GM08714 (cell line): ENCODE data around the gene HECTD2.
"Not testable (repeated sequence)": the region's sequence is repeated elsewhere in the genome, so short reads cannot be mapped to it uniquely, and the experiment has no call there.

Source experiments
- H3K4me3 ChIP-seq: fragments of 200-500 bp; sonication (Bioruptor generic); 2 replicates; pipeline ENCODE4 v1.5.1; 2014; ENCODE audit warnings: mild to moderate bottlenecking, low read length, inconsistent platforms
- ZNF274 ChIP-seq: IDR thresholded peaks from 2 replicates; pipeline ENCODE4 v1.6.1; 2012; ENCODE audit warnings: mild to moderate bottlenecking, low read depth, low read length

The HECTD2 gene

DNA sequence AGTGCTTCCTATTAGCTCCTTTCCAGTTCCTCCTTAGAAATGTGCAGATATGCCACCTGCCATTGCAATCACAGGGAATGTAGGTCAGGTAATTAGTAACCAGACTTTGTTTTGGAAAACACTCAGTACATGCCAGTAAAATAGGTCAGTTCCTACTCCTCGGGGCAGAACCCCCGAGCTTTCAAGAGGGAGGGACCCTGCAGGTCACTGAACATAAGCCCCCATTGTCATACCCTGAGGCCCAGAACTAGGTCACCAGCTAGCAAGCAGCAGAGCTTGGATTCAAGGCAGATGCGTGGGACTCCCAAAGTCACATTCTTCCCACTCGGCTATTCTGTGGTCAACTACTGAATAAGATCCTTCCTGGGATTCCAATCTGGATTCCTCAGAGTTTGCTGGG, 117.9 kb downstream of the HECTD2 start:
- TF ChIP-seq ZNF274 = no peak
- no peak overlapping the region for H3K4me3 ChIP-seq

DNA sequence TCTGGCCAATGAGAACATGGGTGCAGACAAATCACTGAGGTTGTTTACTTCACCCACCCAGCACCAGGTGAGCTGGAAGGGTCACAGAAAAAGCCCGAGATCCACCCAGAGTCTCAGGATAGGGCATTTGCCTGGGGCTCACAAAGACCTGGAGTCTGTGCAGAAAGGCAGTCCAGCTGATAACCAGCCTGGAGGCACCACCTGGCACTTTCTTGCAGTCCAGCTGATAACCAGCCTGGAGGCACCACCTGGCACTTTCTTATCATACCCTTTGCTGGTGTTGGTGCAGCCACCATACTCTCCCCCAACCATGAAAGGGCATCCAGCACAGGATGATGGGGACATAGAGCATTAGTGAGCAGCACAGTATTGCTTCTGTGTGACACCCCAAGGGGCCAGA, 118.6 kb downstream of the HECTD2 start:
- H3K4me3 ChIP-seq = no peak overlapping the region
- no peak for TF ChIP-seq ZNF274

DNA sequence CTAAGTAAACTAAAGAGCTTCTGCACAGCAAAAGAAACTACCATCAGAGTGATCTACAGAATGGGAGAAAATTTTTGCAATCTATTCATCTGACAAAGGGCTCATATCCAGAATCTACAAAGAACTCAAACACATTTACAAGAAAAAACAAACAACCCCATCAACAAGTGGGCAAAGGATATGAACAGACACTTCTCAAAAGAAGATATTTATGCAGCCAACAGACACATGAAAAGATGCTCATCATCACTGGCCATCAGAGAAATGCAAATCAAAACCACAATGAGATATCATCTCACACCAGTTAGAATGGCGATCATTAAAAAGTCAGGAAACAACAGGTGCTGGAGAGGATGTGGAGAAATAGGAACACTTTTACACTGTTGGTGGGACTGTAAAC, 124.6 kb downstream of the HECTD2 start:
- H3K4me3 ChIP-seq = not testable (repeated sequence)

- no peak overlapping the region for H3K4me3 ChIP-seq
- no peak for TF ChIP-seq ZNF274
Measured at GRCh38 chr10:91536111-91536510, 126.0 kb downstream of the HECTD2 start.

DNA sequence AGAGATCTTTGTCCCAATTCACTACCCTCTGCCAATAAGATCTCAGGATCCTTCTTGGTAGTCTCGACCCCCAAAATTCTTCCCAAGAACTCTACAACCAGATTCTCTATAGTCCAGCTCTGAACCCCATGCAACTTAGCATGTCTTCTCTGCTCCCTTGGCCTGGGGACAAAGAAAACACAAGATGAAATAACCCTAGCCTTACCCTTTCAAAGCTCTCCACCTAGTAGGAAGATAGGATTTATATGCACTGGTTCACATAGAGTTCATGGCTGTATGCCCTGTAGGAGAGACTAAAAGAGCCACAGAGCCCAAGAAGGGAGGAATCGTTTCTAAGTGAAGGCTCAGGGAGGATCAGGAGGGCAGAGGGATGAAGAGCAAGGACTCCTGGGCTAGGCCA, 126.6 kb downstream of the HECTD2 start:
- H3K4me3 ChIP-seq = no peak overlapping the region

GRCh38 chr10:91537614-91538383, 127.7 kb downstream of the HECTD2 start:
- no peak for TF ChIP-seq ZNF274
- H3K4me3 ChIP-seq = no peak overlapping the region

More for the DNA sequence above, 126.6 kb downstream of the HECTD2 start:
- no peak for TF ChIP-seq ZNF274

- no peak for TF ChIP-seq ZNF274
- no peak overlapping the region for H3K4me3 ChIP-seq
Measured at GRCh38 chr10:91539930-91540329, 129.8 kb downstream of the HECTD2 start.

DNA sequence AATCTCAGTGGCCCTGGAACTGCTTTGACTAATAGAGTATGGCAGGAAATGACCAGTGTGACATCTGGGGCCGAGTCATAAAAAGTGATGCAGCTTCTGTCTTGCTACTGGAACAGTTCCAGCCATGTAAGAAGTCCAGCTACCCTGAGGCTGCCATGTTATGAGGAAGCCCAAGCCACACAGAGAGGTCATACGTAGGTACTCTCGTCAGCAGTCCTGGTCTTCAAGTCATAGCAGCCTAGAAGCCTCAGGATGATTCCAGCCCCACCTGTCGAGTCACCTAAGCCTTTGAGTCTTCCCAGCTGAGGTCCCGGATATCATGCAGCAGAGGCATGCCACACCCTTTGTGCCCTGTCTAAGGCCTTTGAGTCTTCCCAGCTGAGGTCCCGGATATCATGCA, 130.6 kb downstream of the HECTD2 start:
- no peak overlapping the region for H3K4me3 ChIP-seq
- no peak for TF ChIP-seq ZNF274

- H3K4me3 ChIP-seq = no peak overlapping the region
- no peak for TF ChIP-seq ZNF274
Measured at GRCh38 chr10:91541481-91541880, 131.3 kb downstream of the HECTD2 start.

DNA sequence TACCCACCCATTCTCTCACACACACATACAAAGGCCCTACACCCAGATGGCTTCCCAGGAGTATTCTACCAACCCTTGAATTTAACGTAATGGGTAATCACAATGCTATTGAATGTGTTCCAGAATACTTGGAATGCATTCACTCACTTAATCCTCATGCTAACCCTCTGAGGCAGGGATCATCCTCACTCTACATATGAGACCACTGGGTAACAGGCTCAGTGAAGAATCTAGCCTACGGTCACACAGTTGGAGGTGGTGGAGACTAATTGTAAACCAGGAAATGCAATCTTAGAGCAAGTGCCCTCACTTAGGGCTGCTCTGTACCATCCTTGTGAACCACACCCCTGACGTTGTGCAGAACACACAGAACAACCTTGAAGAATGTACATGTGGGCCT, 135.2 kb downstream of the HECTD2 start:
- no peak for TF ChIP-seq ZNF274
- no peak overlapping the region for H3K4me3 ChIP-seq

DNA sequence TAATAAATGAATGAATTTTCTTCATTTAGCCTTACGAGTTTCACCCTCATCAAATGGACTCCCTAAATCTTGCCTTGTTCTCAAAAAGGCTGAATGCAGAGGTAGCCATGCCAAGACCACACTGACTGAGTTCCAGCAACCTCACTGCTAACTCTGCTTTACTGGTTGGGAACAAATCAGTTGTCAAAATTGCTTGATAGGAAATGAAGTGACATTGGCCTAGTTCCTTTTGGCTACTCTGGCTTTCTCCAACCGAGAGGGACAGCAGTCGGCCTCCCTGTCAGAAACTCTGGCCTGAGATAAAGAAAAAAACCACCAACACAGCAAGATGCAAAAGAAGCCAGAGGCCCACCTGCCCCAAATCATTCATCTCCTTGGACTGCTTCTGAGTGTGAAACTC, 135.7 kb downstream of the HECTD2 start:
- TF ChIP-seq ZNF274 = no peak

DNA sequence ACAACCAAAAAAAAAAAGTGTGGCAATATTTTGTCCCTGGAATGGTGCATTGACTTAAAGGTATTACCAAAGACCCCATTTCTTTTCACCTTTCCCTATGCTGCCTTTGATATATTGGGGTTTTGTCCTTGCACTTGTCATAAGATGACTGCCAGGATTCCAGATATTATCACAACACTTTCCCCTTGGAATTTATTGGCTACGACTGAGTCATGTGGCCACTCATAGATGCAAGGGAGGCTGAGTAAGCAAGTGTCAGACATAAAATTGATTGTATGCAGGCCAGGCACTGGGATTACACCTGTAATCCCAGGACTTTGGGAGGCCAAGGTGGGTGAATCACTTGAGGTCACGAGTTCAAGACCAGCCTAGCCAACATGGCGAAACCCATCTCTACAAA, 139.1 kb downstream of the HECTD2 start:
- no peak for TF ChIP-seq ZNF274
- no peak overlapping the region for H3K4me3 ChIP-seq

More for the DNA sequence above, 135.7 kb downstream of the HECTD2 start:
- no peak overlapping the region for H3K4me3 ChIP-seq

GRCh38 chr10:91550021-91550420, 139.9 kb downstream of the HECTD2 start:
- TF ChIP-seq ZNF274 = no peak
- no peak overlapping the region for H3K4me3 ChIP-seq

- H3K4me3 ChIP-seq = no peak overlapping the region
- no peak for TF ChIP-seq ZNF274
Measured at GRCh38 chr10:91551856-91552255, 141.7 kb downstream of the HECTD2 start.

GRCh38 chr10:91552274-91553095, 142.3 kb downstream of the HECTD2 start:
- TF ChIP-seq ZNF274 = no peak
- no peak overlapping the region for H3K4me3 ChIP-seq
